HG02943 (cell line): ENCODE results near the gene COL13A1.

ENCODE experiments used
- ATAC-seq: cut with Tn5 transposase; IDR thresholded peaks from one replicate; pipeline ENCODE4 v1.9.1; 2021; ENCODE audit warnings: mild to moderate bottlenecking, low read depth, moderate library complexity; ENCODE audit not compliant: unreplicated experiment

The COL13A1 gene

DNA sequence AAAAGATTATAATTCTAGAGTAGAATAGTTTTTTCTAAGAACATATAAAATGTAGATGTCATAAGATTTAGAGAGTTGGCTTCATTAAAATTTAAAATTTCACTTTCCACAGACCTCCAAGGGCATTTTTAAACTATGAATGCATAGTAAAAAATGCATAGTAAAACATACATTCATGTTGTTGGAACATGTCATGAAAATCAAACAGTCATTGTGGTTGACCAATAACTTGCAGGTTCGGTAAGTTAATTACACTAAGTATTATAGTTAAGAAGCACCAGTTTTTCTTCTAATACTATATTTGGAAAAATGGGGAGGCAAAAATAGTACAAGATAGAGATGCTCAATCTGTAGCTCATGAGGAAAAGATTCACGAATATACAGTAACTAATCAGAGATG lies 189.4 kb downstream of the COL13A1 start:
- ATAC-seq, result no peak

DNA sequence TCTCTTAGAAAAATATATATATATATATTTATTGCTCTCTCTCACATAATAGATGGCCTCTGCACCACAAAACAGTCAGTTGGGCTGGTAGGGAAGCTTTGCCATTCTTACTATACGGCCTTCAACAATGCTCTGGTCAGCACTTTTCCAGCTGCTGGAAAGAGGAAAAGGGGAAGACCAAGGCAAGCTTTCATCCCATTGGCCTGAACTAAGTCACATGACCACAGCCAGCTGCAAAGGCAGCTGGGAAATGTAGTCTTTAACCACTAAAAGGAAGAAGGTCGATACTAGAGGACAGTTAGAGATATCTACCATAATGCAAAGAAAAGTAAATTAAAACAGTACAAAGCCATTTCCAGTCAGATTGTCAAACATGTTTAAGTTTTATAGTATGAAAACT lies 192.6 kb downstream of the COL13A1 start:
- ATAC-seq, result no peak

DNA sequence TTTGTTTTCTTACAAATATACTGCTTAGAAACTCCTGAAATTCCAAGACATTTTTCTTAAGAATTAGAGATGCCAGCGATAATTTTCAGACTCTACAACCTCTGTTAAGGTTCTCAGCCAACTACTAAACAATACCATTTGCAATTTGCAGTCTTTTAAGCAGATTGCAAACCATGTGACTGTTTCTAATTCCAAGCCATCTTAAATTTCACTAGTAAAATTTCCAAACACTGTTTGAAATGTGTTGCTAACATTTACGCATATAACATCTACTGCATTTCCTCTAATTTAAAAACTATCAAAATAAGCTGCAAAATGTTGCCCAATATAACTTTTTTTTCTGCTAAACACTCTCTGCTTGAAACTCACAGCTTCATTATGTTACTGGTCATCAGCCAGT lies 194.9 kb downstream of the COL13A1 start:
- ATAC-seq, result no peak

DNA sequence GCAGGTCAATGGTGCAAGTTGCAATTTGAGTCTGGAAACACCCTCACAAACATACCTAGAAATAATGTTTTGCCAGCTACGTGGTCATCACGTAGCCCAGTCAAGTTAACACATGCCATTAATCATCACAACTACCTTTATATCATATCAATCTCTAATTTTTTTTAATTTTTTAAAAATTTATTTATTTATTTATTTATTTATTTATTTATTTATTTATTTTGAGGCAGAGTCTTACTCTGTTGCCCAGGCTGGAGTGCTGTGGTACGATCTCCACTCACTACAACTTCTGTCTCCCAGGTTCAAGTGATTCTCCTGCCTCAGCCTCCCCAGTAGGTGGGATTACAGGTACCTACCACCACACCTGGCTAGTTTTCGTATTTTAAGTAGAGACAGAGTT lies 198.6 kb downstream of the COL13A1 start:
- no peak for ATAC-seq

DNA sequence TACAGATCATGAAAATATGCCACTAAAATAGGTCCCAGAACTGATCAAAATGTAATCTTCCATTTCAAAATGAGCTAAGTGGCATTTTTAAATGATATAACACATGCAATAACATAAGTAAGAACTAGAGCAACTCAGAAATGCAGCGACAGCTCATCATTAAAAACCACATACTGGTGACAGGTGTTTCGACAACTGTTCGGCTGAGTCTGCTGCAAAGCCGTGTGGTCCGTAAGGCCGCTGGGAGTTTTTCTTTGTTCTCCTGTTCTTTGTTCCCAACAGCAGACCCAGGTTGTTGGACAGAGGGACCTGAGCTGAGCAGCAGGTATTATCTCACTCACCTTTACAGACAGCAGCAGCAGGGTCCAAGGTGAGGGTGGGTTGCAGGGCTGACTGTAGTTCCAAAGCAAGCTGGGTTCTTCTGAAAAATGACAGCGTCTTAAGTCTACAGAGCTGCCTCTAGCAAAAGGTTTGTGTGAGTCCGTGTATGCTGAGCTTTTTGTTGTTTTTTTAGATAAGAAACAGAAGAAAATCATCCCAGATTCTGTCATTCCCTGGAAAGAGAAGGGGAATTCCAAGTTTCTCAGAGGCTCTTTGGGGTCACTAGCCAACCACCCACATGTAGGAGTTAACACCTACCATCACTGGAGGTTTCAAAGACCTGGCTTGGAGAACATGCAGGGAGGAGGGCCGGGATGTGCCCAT lies 205.6 kb downstream of the COL13A1 start:
- ATAC-seq, result no peak
